Activated CD8-positive, alpha-beta T cell treated with anti-CD3 and anti-CD28 coated beads, Interleukin-2, amount 10 ng/mL, durations not matched to agents 7 days and 5 days (primary cell): ENCODE results near the gene FKRP. TPM values are rescaled to one million over a fixed set of nuclear protein-coding genes. Genes with fewer than 3 reads are reported as not detected.

ENCODE experiments used
- ATAC-seq: fragments of 150-1000 bp; cut with Tn5 transposase; one replicate; pipeline ENCODE4 v1.10.0; 2021; ENCODE audit warnings: moderate library complexity
- CTCF ChIA-PET: fragments of 350-600 bp; sonication (Branson Sonifier 250); formaldehyde crosslinking; loops from one replicate; lab custom pipeline; 2021; ENCODE audit warnings: antibody characterized with exemption; lab: Charles Lee
- POLR2A ChIA-PET: fragments of 350-600 bp; sonication (Branson Sonifier 250); formaldehyde crosslinking; loops from one replicate; lab custom pipeline; 2021; ENCODE audit warnings: antibody characterized with exemption; lab: Charles Lee
- DNase-seq: peaks from one replicate; pipeline ENCODE4 v3.0.0-alpha.2; 2020
- H3K27ac Mint-ChIP-seq: one replicate; pipeline ENCODE4 v1.8.0; 2021; ENCODE audit warnings: mild to moderate bottlenecking, mixed read lengths
- H3K27me3 Mint-ChIP-seq: one replicate; pipeline ENCODE4 v1.8.0; 2021; ENCODE audit warnings: low read depth, mixed read lengths
- H3K36me3 Mint-ChIP-seq: one replicate; pipeline ENCODE4 v1.8.0; 2021; ENCODE audit warnings: low read depth, mixed read lengths
- H3K4me1 Mint-ChIP-seq: one replicate; pipeline ENCODE4 v1.8.0; 2021; ENCODE audit warnings: low read depth, mixed read lengths
- H3K4me3 Mint-ChIP-seq: one replicate; pipeline ENCODE4 v1.8.0; 2021; ENCODE audit warnings: mild to moderate bottlenecking, mixed read lengths
- H3K9me3 Mint-ChIP-seq: one replicate; pipeline ENCODE4 v1.8.0; 2022; ENCODE audit warnings: mixed read lengths; ENCODE audit not compliant: insufficient read depth
- total RNA-seq, 2 experiments: library from RNA; stranded (reverse); gene quantifications; one replicate each; pipeline ENCODE4 v1.2.3, GENCODE V29; 2021

FKRP gene
- total RNA-seq, 2 experiments from 2014 or later = 15.3 to 18.4 TPM

- no peaks in the 10 kb centered on the region for H3K27me3 Mint-ChIP-seq
- no peak for DNase-seq
- H3K36me3 Mint-ChIP-seq = peaks cover 61% of the 10 kb centered on the region
- ATAC-seq = no peak
- H3K4me1 Mint-ChIP-seq = peaks cover 64% of the 10 kb centered on the region
- ChIA-PET CTCF (interaction anchor here (1.0 kb wide), 2 partner anchors 16 to 17 kb away, joined by 3 read pairs; no protein-coding TSS in a partner anchor), POLR2A (interaction anchor here (0.6 kb wide), 1 partner anchor 62 kb away, joined by 3 read pairs; no protein-coding TSS in a partner anchor)
- H3K4me3 Mint-ChIP-seq = no peak overlapping the region
- no peak overlapping the region for H3K27ac Mint-ChIP-seq
- H3K9me3 Mint-ChIP-seq = no peaks in the 10 kb centered on the region
Measured at GRCh38 chr19:46720503-46721239, 25.2 kb upstream of the FKRP start.

DNA sequence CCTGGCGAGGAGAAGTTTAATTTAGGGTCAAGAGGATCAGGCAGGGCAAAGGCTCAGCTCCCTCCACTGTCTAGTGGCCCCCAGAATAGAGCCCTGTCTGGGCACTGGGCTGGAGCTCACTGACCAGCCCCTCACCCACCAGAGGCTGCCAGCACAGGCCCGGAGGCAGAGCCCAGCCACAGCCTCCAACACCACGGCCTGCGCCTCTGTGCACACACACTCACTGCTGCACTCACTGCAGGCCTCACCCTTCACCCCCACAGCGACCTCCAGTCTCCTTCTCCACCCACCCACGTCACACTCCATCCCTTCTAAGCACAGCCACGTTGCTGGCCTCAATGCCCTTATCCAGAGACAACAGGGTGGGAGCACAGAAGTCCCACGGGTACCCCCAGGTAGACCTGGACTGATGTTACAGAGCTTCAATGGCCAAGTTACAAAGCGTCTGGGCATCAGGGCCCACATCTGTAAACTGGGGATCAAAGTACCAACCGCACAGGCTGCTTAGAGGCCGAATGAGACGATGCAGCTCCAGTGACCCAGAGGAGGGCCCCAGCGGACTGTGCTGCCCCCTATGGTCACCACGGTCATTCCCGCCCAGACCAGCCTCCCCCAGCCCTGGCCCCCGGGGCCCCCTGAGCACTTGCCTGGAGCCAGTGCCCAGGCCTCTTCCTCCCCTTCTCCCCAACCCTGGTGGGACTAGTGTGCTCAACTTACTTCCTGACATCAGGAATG lies 24.4 kb upstream of the FKRP start:
- H3K36me3 Mint-ChIP-seq = peaks cover 62% of the 10 kb centered on the region
- no peak for ATAC-seq
- CTCF ChIA-PET = interaction anchor here (1.0 kb wide), 2 partner anchors 16 to 17 kb away, joined by 3 read pairs; no protein-coding TSS in a partner anchor

DNA sequence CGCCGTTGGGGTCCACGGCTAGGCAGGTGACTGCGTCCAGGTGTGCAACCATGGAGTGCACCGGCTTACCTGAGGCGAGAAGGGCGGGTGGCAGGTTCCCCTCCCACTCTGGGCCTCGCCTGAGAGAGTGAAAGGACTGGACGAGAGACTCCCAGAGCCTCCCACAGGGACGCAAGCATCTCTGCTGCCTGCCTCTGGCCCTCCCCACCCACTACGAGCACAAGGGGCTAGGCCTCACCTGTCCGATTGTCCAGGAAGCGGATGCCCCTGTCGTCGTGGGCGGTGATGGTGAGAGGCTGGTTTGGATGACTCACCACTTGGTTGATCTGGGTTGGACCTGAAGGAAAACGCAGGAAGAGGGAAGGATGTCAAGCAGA lies 23.9 kb upstream of the FKRP start:
- DNase-seq = no peak
- H3K4me3 Mint-ChIP-seq = no peak overlapping the region
- H3K4me1 Mint-ChIP-seq = peaks cover 64% of the 10 kb centered on the region
- no peaks in the 10 kb centered on the region for H3K9me3 Mint-ChIP-seq
- no peak for ATAC-seq
- CTCF ChIA-PET = interaction anchor here (1.0 to 1.7 kb wide), 3 partner anchors 17 to 60 kb away, joined by 3 to 6 read pairs (median 6); no protein-coding TSS in a partner anchor
- peaks cover 61% of the 10 kb centered on the region for H3K36me3 Mint-ChIP-seq
- POLR2A ChIA-PET = no interaction called here
- H3K27ac Mint-ChIP-seq = peak overlapping the region; percentile 81
- no peaks in the 10 kb centered on the region for H3K27me3 Mint-ChIP-seq

More for the DNA sequence above, 24.4 kb upstream of the FKRP start:
- POLR2A ChIA-PET = interaction anchor here (0.6 kb wide), 1 partner anchor 63 kb away, joined by 3 read pairs; no protein-coding TSS in a partner anchor
- no peaks in the 10 kb centered on the region for H3K27me3 Mint-ChIP-seq
- no peak overlapping the region for H3K4me3 Mint-ChIP-seq
- no peak for DNase-seq
- H3K9me3 Mint-ChIP-seq = no peaks in the 10 kb centered on the region
- peak overlapping the region; percentile 73 for H3K27ac Mint-ChIP-seq
- peaks cover 64% of the 10 kb centered on the region for H3K4me1 Mint-ChIP-seq

DNA sequence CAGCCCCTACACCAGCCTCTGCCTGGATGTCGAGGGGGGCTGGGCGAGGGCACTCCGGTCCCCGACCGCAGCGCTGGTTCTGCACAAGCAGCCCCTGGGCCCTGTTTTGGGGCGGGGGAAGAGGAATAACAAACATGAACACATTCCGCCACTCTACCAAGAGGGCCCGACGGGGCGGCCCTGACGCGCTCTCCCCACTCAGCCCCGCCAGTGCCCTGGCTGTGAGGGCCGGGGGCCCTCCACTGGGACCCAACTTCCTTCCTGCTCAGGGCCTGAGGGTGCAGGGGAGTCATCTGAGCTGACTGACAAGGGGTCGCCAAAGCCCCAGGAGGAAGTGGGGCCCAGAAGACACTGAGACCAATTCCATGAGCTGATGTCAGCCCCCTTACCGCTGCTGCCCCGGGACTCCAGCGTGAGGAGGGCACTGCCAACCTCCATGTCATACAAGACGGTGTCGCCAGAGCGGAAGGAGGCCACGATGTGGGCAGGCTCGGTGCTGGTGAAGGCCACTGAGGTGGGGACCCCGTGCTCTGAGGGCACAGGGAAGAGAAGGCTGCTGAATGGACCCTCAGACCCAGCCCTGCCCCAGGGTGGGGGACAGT lies 23.3 kb upstream of the FKRP start:
- ChIA-PET POLR2A (interaction anchor here (0.7 to 2.3 kb wide), 2 partner anchors 9 to 18 kb away, joined by 3 to 14 read pairs; no protein-coding TSS in a partner anchor), CTCF (interaction anchor here (0.8 to 1.7 kb wide), 7 partner anchors 9 to 118 kb away, joined by 3 to 6 read pairs (median 4); no protein-coding TSS in a partner anchor)
- Mint-ChIP-seq H3K27ac (peak overlapping the region; percentile 81), H3K4me1 (peaks cover 64% of the 10 kb centered on the region), H3K36me3 (peaks cover 66% of the 10 kb centered on the region), H3K4me3 (no peak overlapping the region), H3K27me3 (no peaks in the 10 kb centered on the region), H3K9me3 (no peaks in the 10 kb centered on the region)
- ATAC-seq (no peak), DNase-seq (no peak)

DNA sequence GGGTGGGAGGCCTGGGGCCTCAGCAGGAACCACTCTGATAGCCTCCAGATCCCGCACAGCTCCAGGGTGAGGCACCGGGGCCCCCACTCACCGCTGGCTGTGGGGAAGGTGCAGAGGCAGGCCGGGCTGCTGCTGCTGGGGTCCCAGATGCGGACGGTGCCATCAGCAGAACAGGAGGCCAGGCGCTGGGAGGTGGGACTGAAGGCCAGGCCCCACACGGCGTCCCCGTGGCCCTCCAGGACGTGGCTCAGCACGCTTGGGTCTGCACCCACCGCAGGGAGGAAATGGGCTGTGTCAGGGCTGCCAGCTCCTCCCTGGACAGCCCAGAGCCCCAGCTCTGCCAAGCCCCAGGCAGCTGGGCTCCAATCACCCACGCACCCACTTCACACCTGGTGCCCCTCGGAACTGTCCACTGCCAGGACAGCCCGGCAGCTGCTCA lies 22.8 kb upstream of the FKRP start:
- Mint-ChIP-seq H3K27ac (peak overlapping the region; percentile 66), H3K27me3 (no peaks in the 10 kb centered on the region), H3K9me3 (no peaks in the 10 kb centered on the region), H3K4me1 (peaks cover 60% of the 10 kb centered on the region), H3K36me3 (peaks cover 62% of the 10 kb centered on the region), H3K4me3 (no peak overlapping the region)
- CTCF ChIA-PET = interaction anchor here (0.8 to 1.7 kb wide), 7 partner anchors 9 to 117 kb away, joined by 3 to 6 read pairs (median 4); no protein-coding TSS in a partner anchor
- DNase-seq (no peak), ATAC-seq (no peak)
- POLR2A ChIA-PET = interaction anchor here (0.7 to 2.3 kb wide), 3 partner anchors 9 to 78 kb away, joined by 3 to 14 read pairs (median 3); no protein-coding TSS in a partner anchor

- Mint-ChIP-seq H3K9me3 (no peaks in the 10 kb centered on the region), H3K4me1 (peaks cover 58% of the 10 kb centered on the region), H3K36me3 (peaks cover 61% of the 10 kb centered on the region), H3K4me3 (no peak overlapping the region), H3K27ac (peak overlapping the region; percentile 66), H3K27me3 (no peaks in the 10 kb centered on the region)
- POLR2A ChIA-PET = interaction anchor here (0.7 to 2.3 kb wide), 3 partner anchors 9 to 79 kb away, joined by 3 to 14 read pairs (median 3); no protein-coding TSS in a partner anchor
- no peak for ATAC-seq
- CTCF ChIA-PET = interaction anchor here (0.8 to 1.7 kb wide), 7 partner anchors 10 to 117 kb away, joined by 3 to 6 read pairs (median 4); no protein-coding TSS in a partner anchor
- DNase-seq = no peak
Measured at GRCh38 chr19:46723471-46723870, 22.4 kb upstream of the FKRP start.

GRCh38 chr19:46724468-46724867 lies 21.4 kb upstream of the FKRP start:
- CTCF ChIA-PET = no interaction called here

DNA sequence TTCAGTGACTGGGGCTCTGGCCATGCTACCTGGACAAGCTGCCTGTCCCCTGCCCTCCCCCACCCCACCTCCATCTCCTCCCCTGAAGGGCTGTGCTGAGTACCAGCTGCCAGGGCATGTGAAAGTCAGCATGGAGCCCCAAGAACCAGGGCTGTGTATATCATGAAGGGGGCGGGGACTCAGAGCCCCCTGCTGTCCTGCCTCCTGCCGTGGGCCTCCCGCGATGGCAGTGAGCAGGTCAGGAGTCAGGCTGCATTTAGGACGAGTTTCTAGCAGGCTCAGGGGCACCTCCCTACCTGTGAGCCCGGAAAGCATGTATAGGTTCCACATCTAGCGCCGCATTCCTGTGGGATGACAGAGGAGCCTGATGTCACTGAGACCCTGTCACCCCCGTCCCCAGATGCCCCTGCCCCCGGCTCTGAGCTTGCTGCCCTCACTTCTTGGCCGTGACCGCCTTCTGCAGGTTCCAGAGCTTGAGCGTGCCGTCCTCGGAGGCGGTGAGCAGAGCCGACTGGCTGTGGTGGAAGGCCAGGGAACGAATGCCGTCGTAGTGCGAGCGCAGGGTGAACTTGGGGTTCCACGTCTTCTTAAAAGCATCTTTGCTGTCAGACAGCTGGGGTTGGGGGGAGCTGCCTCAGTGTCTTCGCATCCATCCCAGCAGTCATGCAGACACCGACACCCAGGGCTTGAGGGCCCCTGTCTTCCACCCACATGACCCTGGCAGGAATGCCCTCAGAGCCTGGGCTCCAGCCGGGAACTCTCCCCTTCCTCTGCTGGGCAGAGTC lies 20.6 kb upstream of the FKRP start:
- POLR2A ChIA-PET = no interaction called here
- DNase-seq (no peak), ATAC-seq (no peak)
- Mint-ChIP-seq H3K36me3 (peaks cover 67% of the 10 kb centered on the region), H3K4me3 (no peak overlapping the region), H3K4me1 (peaks cover 49% of the 10 kb centered on the region), H3K27me3 (no peaks in the 10 kb centered on the region), H3K27ac (peak overlapping the region; percentile 11), H3K9me3 (no peaks in the 10 kb centered on the region)
- CTCF ChIA-PET = no interaction called here

More at GRCh38 chr19:46724468-46724867, 21.4 kb upstream of the FKRP start:
- Mint-ChIP-seq H3K9me3 (no peaks in the 10 kb centered on the region), H3K27ac (no peak overlapping the region), H3K4me1 (peaks cover 55% of the 10 kb centered on the region), H3K27me3 (no peaks in the 10 kb centered on the region), H3K36me3 (peaks cover 65% of the 10 kb centered on the region), H3K4me3 (no peak overlapping the region)
- POLR2A ChIA-PET = interaction anchor here (2.3 kb wide), 1 partner anchor 10 kb away, joined by 14 read pairs; no protein-coding TSS in a partner anchor
- ATAC-seq (no peak), DNase-seq (no peak)

DNA sequence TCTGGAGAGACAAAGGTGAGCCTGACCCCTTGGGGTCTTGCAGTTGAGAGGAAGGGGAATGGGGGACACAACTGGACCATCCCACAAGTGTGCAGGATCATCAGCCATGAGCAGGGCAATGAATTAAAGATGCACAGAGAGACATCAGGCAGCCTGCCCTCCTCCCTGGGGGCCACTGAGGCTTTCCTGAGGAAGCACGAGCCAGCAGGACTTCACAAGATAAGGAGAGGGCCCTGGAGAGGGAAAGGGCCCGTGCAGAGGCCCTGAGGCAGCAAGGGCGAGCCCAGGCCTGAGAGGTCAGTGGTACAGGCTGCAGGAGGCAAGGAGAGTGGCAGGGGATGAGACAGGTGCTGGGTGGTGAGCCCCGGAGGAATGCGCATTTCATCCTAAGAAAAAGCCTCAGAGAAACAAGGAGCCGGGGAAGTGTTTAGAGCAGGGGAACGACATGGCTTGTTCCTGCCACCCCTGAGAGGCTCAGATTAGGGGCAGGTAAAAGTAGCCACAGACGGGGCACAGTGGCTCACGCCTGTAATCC lies 19.9 kb upstream of the FKRP start:
- POLR2A ChIA-PET = no interaction called here

GRCh38 chr19:46726551-46726950 lies 19.3 kb upstream of the FKRP start:
- H3K27me3 Mint-ChIP-seq = no peaks in the 10 kb centered on the region
- peaks cover 46% of the 10 kb centered on the region for H3K4me1 Mint-ChIP-seq
- H3K36me3 Mint-ChIP-seq = peaks cover 69% of the 10 kb centered on the region
- no peak overlapping the region for H3K4me3 Mint-ChIP-seq
- no peaks in the 10 kb centered on the region for H3K9me3 Mint-ChIP-seq
- CTCF ChIA-PET = interaction anchor here (5.0 kb wide), 1 partner anchor 22 kb away, joined by 84 read pairs; no protein-coding TSS in a partner anchor
- no peak for DNase-seq
- no peak for ATAC-seq
- POLR2A ChIA-PET = no interaction called here
- peak overlapping the region; percentile 30 for H3K27ac Mint-ChIP-seq

More for the DNA sequence above, 19.9 kb upstream of the FKRP start:
- no peak for ATAC-seq
- H3K36me3 Mint-ChIP-seq = peaks cover 68% of the 10 kb centered on the region
- H3K9me3 Mint-ChIP-seq = no peaks in the 10 kb centered on the region
- H3K27me3 Mint-ChIP-seq = no peaks in the 10 kb centered on the region
- DNase-seq = no peak
- no peak overlapping the region for H3K4me3 Mint-ChIP-seq
- H3K4me1 Mint-ChIP-seq = peaks cover 46% of the 10 kb centered on the region
- H3K27ac Mint-ChIP-seq = peak overlapping the region; percentile 27
- CTCF ChIA-PET = no interaction called here
